GM23248 (cell line): ENCODE data around the gene HSBP1.

Experiments
- EZH2 ChIP-seq: fragments of 200-600 bp; sonication (generic); IDR thresholded peaks from 2 replicates; pipeline ENCODE4 v1.6.1; 2018; ENCODE audit warnings: antibody characterized with exemption, mild to moderate bottlenecking; ENCODE audit not compliant: insufficient read depth, poor library complexity, severe bottlenecking
- EZH2phosphoT487 ChIP-seq: fragments of 200-600 bp; sonication (generic); IDR thresholded peaks from 2 replicates; pipeline ENCODE4 v1.6.1; 2018; ENCODE audit warnings: antibody characterized with exemption, moderate library complexity, mild to moderate bottlenecking, low read depth; ENCODE audit not compliant: insufficient read depth

GRCh38 chr16:83847371-83848225 lies 39.8 kb downstream of the HSBP1 start:
- TF ChIP-seq EZH2, result no peak
- TF ChIP-seq EZH2phosphoT487, result no peak
